ENCODE results near the gene KCNJ15.

Gene KCNJ15

DNA sequence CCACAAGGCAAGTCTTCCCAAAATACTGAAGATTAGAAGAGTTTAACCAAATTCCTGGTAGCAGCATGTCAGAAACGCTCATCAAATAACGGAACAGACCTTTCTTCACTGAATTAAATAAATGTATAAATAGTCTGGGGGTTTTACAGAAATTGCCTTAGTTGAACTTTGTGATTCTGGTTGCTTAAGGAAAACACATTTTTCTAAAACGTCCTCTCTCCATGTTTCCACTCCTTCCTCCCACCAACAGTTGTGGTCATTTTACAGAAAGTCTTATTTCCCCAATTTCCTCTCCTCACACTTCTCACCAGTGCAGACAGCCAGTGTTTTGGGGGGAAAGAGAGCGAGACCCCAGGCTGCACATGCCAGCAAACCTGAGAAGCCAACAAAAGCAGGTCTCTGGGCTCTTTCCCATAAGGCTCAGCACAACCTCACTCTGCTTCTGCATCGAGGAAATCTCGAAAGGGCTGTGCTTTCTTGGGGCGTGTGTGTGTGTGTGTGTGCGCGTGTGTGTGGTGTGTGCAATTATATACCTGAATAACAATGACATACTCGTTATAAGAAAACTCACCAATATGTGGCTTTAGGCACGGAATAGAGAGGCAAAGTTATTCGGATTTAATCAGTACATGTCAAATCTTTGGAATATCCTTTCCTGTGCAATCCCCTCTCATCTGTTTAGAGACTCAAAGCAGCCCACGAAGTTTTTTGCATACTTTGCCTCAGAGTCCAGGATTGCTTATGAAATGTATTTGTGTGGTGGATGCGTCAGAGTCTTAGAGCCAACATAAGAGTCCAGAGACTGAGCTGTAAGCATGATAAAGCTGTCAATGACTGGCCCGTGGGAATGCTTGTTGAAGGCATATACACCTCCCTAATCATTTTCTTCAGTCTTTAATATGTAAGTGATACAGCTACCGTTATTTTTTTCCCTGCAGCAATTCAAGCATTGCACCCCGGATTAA is 2.0 kb downstream of the KCNJ15 start:
- peaks cover 5% of the 10 kb centered on the region; the same call in 1 of the 2 replicates for H3K27me3 ChIP-seq (ENCODE audit: control insufficient read depth, insufficient read depth, low read length)
- H3K36me3 ChIP-seq (ENCODE audit: control insufficient read depth, insufficient read depth, low read length): no peaks in the 10 kb centered on the region
- no peaks in the 10 kb centered on the region for H3K4me1 ChIP-seq (ENCODE audit: control insufficient read depth, insufficient read depth, low read length)
- no peak overlapping the region for H3K4me3 ChIP-seq (ENCODE audit: low read depth, low read length)
- no peaks in the 10 kb centered on the region for H3K9me3 ChIP-seq (ENCODE audit: control insufficient read depth, insufficient read depth, low read depth, low read length)
- no peak overlapping the region for H3K9ac ChIP-seq (ENCODE audit: low read length)
- no peak overlapping the region for H3K27ac ChIP-seq (ENCODE audit: low read depth, low read length)

DNA sequence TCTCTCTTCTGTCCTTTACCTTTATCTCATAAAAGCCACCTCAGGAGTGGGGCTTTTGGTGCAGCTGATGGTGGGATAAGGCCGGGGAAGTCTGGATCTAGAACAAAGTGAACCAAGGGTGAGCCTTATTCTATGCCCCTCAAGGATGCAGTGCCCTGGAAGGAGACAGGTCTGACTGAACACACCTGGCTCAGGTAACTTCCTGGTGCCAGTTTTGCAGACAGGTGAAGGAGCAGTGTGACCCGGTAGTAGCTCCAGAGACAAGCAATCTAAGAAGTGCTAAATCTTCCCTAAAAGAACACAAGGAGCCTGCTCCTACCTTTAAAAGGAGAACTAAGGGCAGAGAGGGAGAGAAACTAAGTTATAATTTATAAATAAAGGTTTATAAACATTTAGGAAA is 2.9 kb downstream of the KCNJ15 start:
- H3K4me3 ChIP-seq (ENCODE audit: low read depth, low read length): no peak overlapping the region
- no peaks in the 10 kb centered on the region for H3K9me3 ChIP-seq (ENCODE audit: control insufficient read depth, insufficient read depth, low read depth, low read length)
- no peaks in the 10 kb centered on the region for H3K4me1 ChIP-seq (ENCODE audit: control insufficient read depth, insufficient read depth, low read length)
- no peak overlapping the region for H3K27ac ChIP-seq (ENCODE audit: low read depth, low read length)
- peaks cover 5% of the 10 kb centered on the region; the same call in 1 of the 2 replicates for H3K27me3 ChIP-seq (ENCODE audit: control insufficient read depth, insufficient read depth, low read length)
- no peaks in the 10 kb centered on the region for H3K36me3 ChIP-seq (ENCODE audit: control insufficient read depth, insufficient read depth, low read length)
- no peak overlapping the region for H3K9ac ChIP-seq (ENCODE audit: low read length)

DNA sequence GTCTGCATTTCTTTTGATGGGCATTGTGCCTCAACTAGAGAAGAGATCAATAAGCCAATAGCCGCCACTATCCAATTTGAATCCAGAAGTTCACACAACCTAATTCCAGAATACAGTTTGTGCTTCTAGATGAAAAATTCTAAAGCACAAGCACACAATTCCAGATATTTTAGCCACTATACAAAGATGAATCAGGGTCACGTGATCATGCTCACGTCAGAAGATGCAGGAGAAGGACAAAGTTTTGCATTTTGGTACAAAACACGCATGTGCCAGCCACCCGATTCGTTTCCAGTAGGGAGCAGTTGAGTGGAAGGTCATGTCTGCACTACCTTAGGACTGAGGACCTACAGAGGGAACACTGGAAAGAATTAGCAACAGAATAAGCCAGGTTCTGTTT is 3.6 kb downstream of the KCNJ15 start:
- Histone ChIP-seq H3K4me1 (ENCODE audit: control insufficient read depth, insufficient read depth, low read length) (no peaks in the 10 kb centered on the region), H3K9ac (ENCODE audit: low read length) (no peak overlapping the region), H3K4me3 (ENCODE audit: low read depth, low read length) (no peak overlapping the region), H3K27ac (ENCODE audit: low read depth, low read length) (no peak overlapping the region), H3K9me3 (ENCODE audit: control insufficient read depth, insufficient read depth, low read depth, low read length) (no peaks in the 10 kb centered on the region), H3K36me3 (ENCODE audit: control insufficient read depth, insufficient read depth, low read length) (no peaks in the 10 kb centered on the region), H3K27me3 (ENCODE audit: control insufficient read depth, insufficient read depth, low read length) (peaks cover 5% of the 10 kb centered on the region; the same call in 1 of the 2 replicates)

DNA sequence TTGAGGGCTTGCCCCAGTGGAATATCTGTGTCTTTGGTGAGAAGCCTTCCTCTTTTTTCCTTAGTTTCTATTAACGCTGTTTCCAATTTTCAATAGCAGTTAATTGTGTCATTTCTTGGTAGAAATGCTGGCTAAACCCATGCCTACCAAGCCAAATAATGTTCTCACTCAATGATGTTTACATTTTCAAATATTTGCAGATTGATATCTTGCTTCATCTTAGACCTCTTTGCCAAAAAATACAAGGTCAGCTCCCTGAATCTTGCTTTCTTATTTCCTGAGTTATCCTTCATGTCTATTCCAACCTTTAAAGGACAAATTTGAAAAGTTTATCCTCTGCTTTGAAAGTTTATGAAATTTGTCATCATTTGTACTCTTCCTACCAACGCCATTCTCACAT is 5.1 kb downstream of the KCNJ15 start:
- Histone ChIP-seq H3K4me1 (ENCODE audit: control insufficient read depth, insufficient read depth, low read length) (no peaks in the 10 kb centered on the region), H3K9ac (ENCODE audit: low read length) (no peak overlapping the region), H3K27me3 (ENCODE audit: control insufficient read depth, insufficient read depth, low read length) (peaks cover 5% of the 10 kb centered on the region; the same call in 1 of the 2 replicates), H3K36me3 (ENCODE audit: control insufficient read depth, insufficient read depth, low read length) (no peaks in the 10 kb centered on the region), H3K9me3 (ENCODE audit: control insufficient read depth, insufficient read depth, low read depth, low read length) (no peaks in the 10 kb centered on the region), H3K27ac (ENCODE audit: low read depth, low read length) (no peak overlapping the region), H3K4me3 (ENCODE audit: low read depth, low read length) (no peak overlapping the region)

DNA sequence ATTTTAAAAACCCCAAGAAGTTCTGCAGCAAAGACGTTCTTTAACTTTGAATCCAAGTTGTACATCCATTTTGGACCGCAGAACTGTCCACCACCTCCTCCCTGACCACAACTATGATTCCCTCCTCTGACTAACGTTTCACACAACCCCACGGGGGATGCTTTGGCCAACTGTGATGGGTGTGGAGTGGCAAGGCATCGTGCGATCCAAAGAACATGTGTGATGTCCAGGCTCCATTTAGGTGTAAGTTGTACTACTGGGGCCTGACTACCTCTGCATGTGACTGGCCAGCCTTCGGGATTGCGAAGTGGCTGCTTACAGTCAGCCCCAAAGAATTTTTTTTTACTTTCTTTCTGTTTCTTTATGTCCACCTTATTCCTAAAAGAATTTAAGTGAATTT is 6.7 kb downstream of the KCNJ15 start:
- no peak overlapping the region for H3K4me3 ChIP-seq (ENCODE audit: low read depth, low read length)
- no peaks in the 10 kb centered on the region for H3K9me3 ChIP-seq (ENCODE audit: control insufficient read depth, insufficient read depth, low read depth, low read length)
- no peaks in the 10 kb centered on the region for H3K36me3 ChIP-seq (ENCODE audit: control insufficient read depth, insufficient read depth, low read length)
- H3K4me1 ChIP-seq (ENCODE audit: control insufficient read depth, insufficient read depth, low read length): 0 out of 2 replicates have a peak, but pooled peaks cover under 1% of the 10 kb centered on the region
- no peak overlapping the region for H3K27ac ChIP-seq (ENCODE audit: low read depth, low read length)
- H3K27me3 ChIP-seq (ENCODE audit: control insufficient read depth, insufficient read depth, low read length): peaks cover 5% of the 10 kb centered on the region; the same call in 1 of the 2 replicates
- no peak overlapping the region for H3K9ac ChIP-seq (ENCODE audit: low read length)

DNA sequence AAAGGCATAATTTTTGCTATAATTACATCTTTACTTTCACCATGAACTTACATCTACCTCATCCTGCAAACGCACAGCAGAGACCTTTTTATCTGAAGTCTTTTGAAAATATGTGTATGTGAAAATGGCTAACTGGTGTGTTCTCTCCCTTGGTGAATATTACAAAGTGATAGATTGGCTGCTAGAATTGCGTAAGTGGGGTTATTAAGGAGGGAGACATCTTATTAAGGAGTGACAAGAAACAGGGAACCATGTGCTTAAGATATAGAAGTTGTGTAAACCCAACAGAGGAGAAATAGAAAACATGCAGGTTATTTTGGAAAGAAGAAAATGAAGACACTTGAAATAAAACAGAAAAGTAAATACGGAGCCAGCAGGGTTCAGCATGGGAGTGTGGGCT is 7.8 kb downstream of the KCNJ15 start:
- Histone ChIP-seq H3K36me3 (ENCODE audit: control insufficient read depth, insufficient read depth, low read length) (no peaks in the 10 kb centered on the region), H3K4me1 (ENCODE audit: control insufficient read depth, insufficient read depth, low read length) (peaks cover 8% of the 10 kb centered on the region), H3K27me3 (ENCODE audit: control insufficient read depth, insufficient read depth, low read length) (no peaks in the 10 kb centered on the region; the same call in 1 of the 2 replicates), H3K27ac (ENCODE audit: low read depth, low read length) (no peak overlapping the region), H3K4me3 (ENCODE audit: low read depth, low read length) (no peak overlapping the region), H3K9me3 (ENCODE audit: control insufficient read depth, insufficient read depth, low read depth, low read length) (no peaks in the 10 kb centered on the region), H3K9ac (ENCODE audit: low read length) (no peak overlapping the region)

DNA sequence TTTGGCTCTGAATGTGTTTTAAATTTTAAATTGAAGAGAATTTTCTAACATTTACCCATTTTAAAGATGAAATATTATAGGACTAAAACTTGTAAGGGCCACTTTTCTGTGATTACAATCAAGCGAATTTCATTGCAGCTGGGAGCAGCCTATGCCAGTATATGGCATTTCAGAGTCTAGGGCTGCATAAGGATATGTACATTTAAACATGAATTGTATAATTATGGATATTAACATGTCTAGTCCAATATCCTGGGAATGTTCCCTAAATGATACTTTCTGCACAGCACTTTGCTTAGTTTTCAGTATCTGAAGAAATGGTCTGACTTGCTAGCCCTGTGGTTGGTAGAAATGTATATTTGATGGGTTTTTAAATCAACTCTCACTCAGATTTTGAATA is 8.4 kb downstream of the KCNJ15 start:
- no peaks in the 10 kb centered on the region for H3K9me3 ChIP-seq (ENCODE audit: control insufficient read depth, insufficient read depth, low read depth, low read length)
- no peaks in the 10 kb centered on the region; the same call in 1 of the 2 replicates for H3K27me3 ChIP-seq (ENCODE audit: control insufficient read depth, insufficient read depth, low read length)
- H3K27ac ChIP-seq (ENCODE audit: low read depth, low read length): no peak overlapping the region
- no peaks in the 10 kb centered on the region for H3K36me3 ChIP-seq (ENCODE audit: control insufficient read depth, insufficient read depth, low read length)
- no peak overlapping the region for H3K4me3 ChIP-seq (ENCODE audit: low read depth, low read length)
- no peak overlapping the region for H3K9ac ChIP-seq (ENCODE audit: low read length)
- peaks cover 12% of the 10 kb centered on the region for H3K4me1 ChIP-seq (ENCODE audit: control insufficient read depth, insufficient read depth, low read length)

DNA sequence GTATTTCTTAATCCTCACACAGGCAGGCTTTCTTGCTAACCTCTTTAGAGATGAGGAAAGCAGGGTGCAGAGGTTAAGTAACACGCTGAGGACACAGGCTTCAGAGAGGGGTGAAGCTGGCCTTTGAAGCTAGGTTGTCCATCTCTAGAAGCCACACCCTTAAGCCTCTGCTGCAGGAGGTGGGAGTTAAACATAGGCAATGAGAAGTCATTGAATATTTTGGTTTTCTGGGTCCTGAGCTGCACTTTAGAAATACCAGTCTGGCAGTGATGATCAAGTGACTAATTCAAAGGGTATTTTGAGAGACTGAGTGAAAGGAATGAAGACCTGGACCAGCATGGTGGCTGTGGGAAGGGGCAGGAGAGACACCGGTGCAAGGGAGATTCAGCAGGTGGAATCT is 9.9 kb downstream of the KCNJ15 start:
- H3K4me1 ChIP-seq (ENCODE audit: control insufficient read depth, insufficient read depth, low read length): peaks cover 12% of the 10 kb centered on the region
- no peak overlapping the region for H3K9ac ChIP-seq (ENCODE audit: low read length)
- H3K27ac ChIP-seq (ENCODE audit: low read depth, low read length): no peak overlapping the region
- H3K9me3 ChIP-seq (ENCODE audit: control insufficient read depth, insufficient read depth, low read depth, low read length): no peaks in the 10 kb centered on the region
- no peaks in the 10 kb centered on the region; the same call in 1 of the 2 replicates for H3K27me3 ChIP-seq (ENCODE audit: control insufficient read depth, insufficient read depth, low read length)
- H3K4me3 ChIP-seq (ENCODE audit: low read depth, low read length): no peak overlapping the region
- H3K36me3 ChIP-seq (ENCODE audit: control insufficient read depth, insufficient read depth, low read length): no peaks in the 10 kb centered on the region

DNA sequence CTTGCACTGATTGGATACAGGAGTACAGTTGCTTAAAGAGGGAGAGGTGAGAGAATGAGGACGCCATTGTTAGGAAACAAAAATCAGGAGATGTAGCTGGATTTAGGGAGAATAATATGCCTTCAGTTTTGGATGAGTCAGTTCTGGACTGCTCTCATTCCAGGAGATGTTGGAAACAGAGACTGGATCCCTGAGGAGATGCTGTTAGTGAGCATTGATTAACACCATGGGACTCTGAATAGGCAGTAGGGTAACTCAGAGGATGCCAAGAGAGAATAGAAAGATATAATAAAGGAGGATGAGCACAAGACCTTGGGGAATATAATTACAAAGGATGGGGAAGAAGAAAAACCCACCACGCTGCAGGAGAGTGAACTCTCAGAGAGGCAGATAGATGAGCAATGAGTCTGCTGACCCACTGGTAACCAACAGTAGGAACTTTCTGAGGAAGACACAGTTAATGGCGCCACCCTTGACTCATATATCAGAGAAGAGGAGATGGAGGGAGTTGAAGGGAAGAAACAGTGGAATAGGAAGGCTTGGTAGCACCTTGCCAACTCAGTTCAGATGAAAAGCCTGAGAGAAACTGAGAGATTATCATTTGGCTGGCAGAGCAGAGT is 10.5 kb downstream of the KCNJ15 start:
- peaks cover 12% of the 10 kb centered on the region for H3K4me1 ChIP-seq (ENCODE audit: control insufficient read depth, insufficient read depth, low read length)
- H3K9me3 ChIP-seq (ENCODE audit: control insufficient read depth, insufficient read depth, low read depth, low read length): no peaks in the 10 kb centered on the region
- H3K4me3 ChIP-seq (ENCODE audit: low read depth, low read length): no peak overlapping the region
- H3K27me3 ChIP-seq (ENCODE audit: control insufficient read depth, insufficient read depth, low read length): no peaks in the 10 kb centered on the region; the same call in 1 of the 2 replicates
- H3K9ac ChIP-seq (ENCODE audit: low read length): no peak overlapping the region
- no peaks in the 10 kb centered on the region for H3K36me3 ChIP-seq (ENCODE audit: control insufficient read depth, insufficient read depth, low read length)
- H3K27ac ChIP-seq (ENCODE audit: low read depth, low read length): no peak overlapping the region

DNA sequence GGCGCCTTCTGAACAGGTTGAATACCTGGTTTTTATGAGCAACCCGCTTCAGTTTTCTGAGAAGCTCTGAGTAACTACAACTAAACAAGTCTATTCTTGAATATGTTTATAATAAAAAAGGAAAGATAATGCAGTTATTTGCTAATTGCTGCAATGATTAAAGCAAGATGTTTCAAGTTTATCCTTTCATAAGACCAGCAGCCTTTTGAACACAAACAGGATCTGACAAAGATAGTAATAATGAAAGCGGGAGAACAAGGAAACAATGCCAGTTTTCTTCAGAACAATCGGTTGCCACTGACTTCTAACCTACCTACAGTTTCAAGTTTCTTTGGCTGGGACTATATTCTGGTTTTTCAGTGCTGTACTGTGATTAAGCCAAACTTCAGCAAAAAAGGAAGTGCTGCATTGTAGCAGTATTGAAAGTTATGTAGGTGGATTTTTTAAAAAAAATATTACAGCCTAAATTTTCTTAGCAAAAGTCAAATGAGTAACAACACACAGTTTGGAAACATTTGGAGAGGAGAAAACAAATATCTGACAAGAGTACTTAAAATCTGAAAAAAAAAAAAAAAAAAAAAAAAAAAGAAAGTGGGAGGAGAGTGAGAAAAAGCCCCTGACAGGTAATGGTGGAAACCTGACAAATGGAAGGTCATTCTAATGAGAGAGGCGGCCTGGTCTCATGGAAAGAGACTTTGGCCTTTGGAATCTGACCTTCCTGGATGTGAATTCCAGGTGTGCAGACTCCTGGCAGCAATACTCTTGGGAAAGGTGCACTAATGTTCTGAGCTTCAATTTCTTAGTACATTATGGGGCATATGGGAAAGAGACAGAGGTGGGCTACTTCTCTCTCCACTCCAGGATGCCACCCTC is 11.4 kb downstream of the KCNJ15 start:
- Histone ChIP-seq H3K4me3 (ENCODE audit: low read depth, low read length) (no peak overlapping the region), H3K36me3 (ENCODE audit: control insufficient read depth, insufficient read depth, low read length) (no peaks in the 10 kb centered on the region), H3K27ac (ENCODE audit: low read depth, low read length) (no peak overlapping the region), H3K9me3 (ENCODE audit: control insufficient read depth, insufficient read depth, low read depth, low read length) (no peaks in the 10 kb centered on the region), H3K9ac (ENCODE audit: low read length) (no peak overlapping the region), H3K27me3 (ENCODE audit: control insufficient read depth, insufficient read depth, low read length) (no peaks in the 10 kb centered on the region; the same call in 1 of the 2 replicates), H3K4me1 (ENCODE audit: control insufficient read depth, insufficient read depth, low read length) (peaks cover 12% of the 10 kb centered on the region)

Data from HUES6 (cell line).